AG09309 (cell line): ENCODE measurements around the gene IGSF22.
"Not testable (repeated sequence)": the region's sequence is repeated elsewhere in the genome, so short reads cannot be mapped to it uniquely, and the experiment has no call there.

Experiments
- DNase-seq: peaks from one replicate; pipeline ENCODE4 v3.0.0-alpha.2; 2010; ENCODE audit warnings: low read depth
- H3K4me3 ChIP-seq: 2 replicates; pipeline ENCODE4 v1.5.1; 2011; ENCODE audit warnings: mild to moderate bottlenecking, low read depth, low read length, moderate library complexity; ENCODE audit not compliant: control insufficient read depth
- CTCF ChIP-seq: IDR thresholded peaks from 2 replicates; pipeline ENCODE4 v1.5.1; 2011; ENCODE audit warnings: mild to moderate bottlenecking, low read depth, low read length, inconsistent platforms; ENCODE audit not compliant: insufficient read depth, control insufficient read depth; ENCODE audit errors: missing control alignments

The IGSF22 gene

GRCh38 chr11:18698341-18699268, 27.4 kb downstream of the IGSF22 start, which contains the start of gene TMEM86A:
Gene TMEM86A (plus strand): TSS chr11:18698779. CDS start chr11:18698887, 108 bp downstream.
- no peak for DNase-seq
- TF ChIP-seq CTCF: no peak
- peak within 1 kb of the TSS; percentile 51 for H3K4me3 ChIP-seq

GRCh38 chr11:18697576-18697975, 28.4 kb downstream of the IGSF22 start:
- TF ChIP-seq CTCF: no peak
- no peak for DNase-seq
- H3K4me3 ChIP-seq: no peak overlapping the region

- TF ChIP-seq CTCF: no peak
- DNase-seq: no peak
- H3K4me3 ChIP-seq: no peak overlapping the region
Observed at GRCh38 chr11:18696638-18697225, 29.3 kb downstream of the IGSF22 start.

GRCh38 chr11:18692941-18693760, 32.8 kb downstream of the IGSF22 start:
- no peak overlapping the region for H3K4me3 ChIP-seq
- no peak for DNase-seq
- TF ChIP-seq CTCF: no peak

GRCh38 chr11:18691467-18692140, 34.4 kb downstream of the IGSF22 start:
- H3K4me3 ChIP-seq, DNase-seq: not testable (repeated sequence)

- TF ChIP-seq CTCF: no peak
Observed at GRCh38 chr11:18684267-18684666, 41.7 kb downstream of the IGSF22 start.

GRCh38 chr11:18682466-18682865, 43.5 kb downstream of the IGSF22 start:
- no peak overlapping the region for H3K4me3 ChIP-seq
- no peak for DNase-seq
- TF ChIP-seq CTCF: no peak

More at GRCh38 chr11:18684267-18684666, 41.7 kb downstream of the IGSF22 start:
- no peak for DNase-seq
- H3K4me3 ChIP-seq: no peak overlapping the region

- not testable (repeated sequence) for DNase-seq, H3K4me3 ChIP-seq
Observed at GRCh38 chr11:18681949-18682348, 44.0 kb downstream of the IGSF22 start.
